PC-3 (cell line): Measurements from ENCODE around the gene ZSCAN25. TPM values are rescaled to one million over a fixed set of nuclear protein-coding genes. Genes with fewer than 3 reads are reported as not detected.

ENCODE experiments used
- ATAC-seq: fragments of 200-7000 bp; cut with Tn5 transposase; 2 replicates; pipeline ENCODE4 v1.9.1; 2020; ENCODE audit warnings: mild to moderate bottlenecking, moderate library complexity
- BruUV-seq: library from RNA; stranded (reverse); fragments of 400-500 nt; replicated peaks from 2 replicates; lab custom pipeline; 2021; lab: Mats Ljungman, UMichigan
- CTCF ChIA-PET: fragments of 300-600 bp; sonication (Branson Sonifier 250); formaldehyde crosslinking; loops from one replicate; lab custom pipeline; 2022; ENCODE audit warnings: antibody characterized with exemption; lab: Charles Lee
- POLR2A ChIA-PET: fragments of 300-600 bp; sonication (Branson Sonifier 250); formaldehyde crosslinking; loops from one replicate; lab custom pipeline; 2022; ENCODE audit warnings: antibody characterized with exemption; ENCODE audit not compliant: unreplicated experiment; lab: Charles Lee
- DNase-seq: peaks from one replicate; pipeline ENCODE4 v3.0.0-alpha.2; 2015
- H2AFZ ChIP-seq: fragments of 300-600 bp; sonication (generic); 2 replicates; pipeline ENCODE4 v1.6.0; 2016; ENCODE audit warnings: antibody characterized with exemption, low read length
- H3F3A ChIP-seq: fragments of 300-600 bp; sonication (generic); one replicate; pipeline ENCODE4 v1.6.0; 2017; ENCODE audit warnings: antibody characterized with exemption, low read length, control low read depth, mild to moderate bottlenecking; ENCODE audit not compliant: unreplicated experiment
- H3K27ac ChIP-seq: fragments of 300-600 bp; sonication (generic); 2 replicates; pipeline ENCODE4 v1.5.1; 2016; ENCODE audit warnings: mild to moderate bottlenecking, low read length
- H3K27me3 ChIP-seq: fragments of 300-600 bp; sonication (generic); 2 replicates; pipeline ENCODE4 v1.6.1; 2016; ENCODE audit warnings: low read length, mixed read lengths
- H3K36me3 ChIP-seq: fragments of 300-600 bp; sonication (generic); 2 replicates; pipeline ENCODE4 v1.6.1; 2016; ENCODE audit warnings: low read depth, mixed run types, low read length, mixed read lengths
- H3K4me1 ChIP-seq: fragments of 300-600 bp; sonication (generic); 2 replicates; pipeline ENCODE4 v1.5.1; 2016; ENCODE audit warnings: low read length; ENCODE audit not compliant: insufficient read depth
- H3K4me2 ChIP-seq: fragments of 300-600 bp; sonication (generic); 2 replicates; pipeline ENCODE4 v1.6.0; 2016; ENCODE audit warnings: low read length
- H3K4me3 ChIP-seq: fragments of 300-600 bp; sonication (generic); 2 replicates; pipeline ENCODE4 v1.5.1; 2016; ENCODE audit warnings: mild to moderate bottlenecking, low read length, mixed read lengths
- H3K79me2 ChIP-seq: fragments of 300-600 bp; sonication (generic); 2 replicates; pipeline ENCODE4 v1.6.1; 2017; ENCODE audit warnings: low read length, mixed read lengths
- H3K9ac ChIP-seq: fragments of 300-600 bp; sonication (generic); 2 replicates; pipeline ENCODE4 v1.6.0; 2016; ENCODE audit warnings: mild to moderate bottlenecking, low read length
- H3K9me2 ChIP-seq: fragments of 300-600 bp; sonication (generic); replicated peaks from 2 replicates; pipeline ENCODE4 v1.6.1; 2016; ENCODE audit warnings: mixed run types, low read length, mixed read lengths
- H3K9me3 ChIP-seq: fragments of 300-600 bp; sonication (generic); 2 replicates; pipeline ENCODE4 v1.6.1; 2016; ENCODE audit warnings: low read length, mixed read lengths
- H4K20me1 ChIP-seq: fragments of 300-600 bp; sonication (generic); 2 replicates; pipeline ENCODE4 v1.6.1; 2016; ENCODE audit warnings: low read length, mixed read lengths
- CTCF ChIP-seq: fragments of 300-600 bp; sonication (generic); conservative IDR thresholded peaks from 2 replicates; pipeline ENCODE4 v1.5.1; 2017; ENCODE audit warnings: antibody characterized with exemption, low read depth, mild to moderate bottlenecking, low read length
- EZH2 ChIP-seq: fragments of 300-600 bp; sonication (generic); IDR thresholded peaks from one replicate; pipeline ENCODE4 v1.6.1; 2017; ENCODE audit warnings: antibody characterized with exemption, mild to moderate bottlenecking, low read length; ENCODE audit not compliant: unreplicated experiment
- EZH2phosphoT487 ChIP-seq: fragments of 300-600 bp; sonication (generic); IDR thresholded peaks from 2 replicates; pipeline ENCODE4 v1.6.1; 2018; ENCODE audit warnings: mild to moderate bottlenecking, antibody characterized with exemption, low read length, borderline replicate concordance
- intact Hi-C: fragments of 100-400 bp; cut with micrococcal nuclease; formaldehyde crosslinking; loops from 2 replicates; pipeline ENCODE4 v1.9.0; 2023
- total RNA-seq: library from RNA; depleted of rRNA; stranded (reverse); fragments of >200 nt; gene quantifications from 2 replicates; pipeline ENCODE4 v1.2.3, GENCODE V29; 2014

Gene ZSCAN25
- total RNA-seq, 1 experiment from 2014 or later: 13.9 TPM

- Histone ChIP-seq H3K27ac (no peak overlapping the region), H2AFZ (no peak overlapping the region), H3K36me3 (no peaks in the 10 kb centered on the region), H3K79me2 (no peaks in the 10 kb centered on the region), H3K4me3 (no peak overlapping the region), H3K9me2 (no peaks in the 10 kb centered on the region), H3K27me3 (no peaks in the 10 kb centered on the region), H3F3A (no peaks in the 10 kb centered on the region), H3K9me3 (no peaks in the 10 kb centered on the region), H4K20me1 (no peaks in the 10 kb centered on the region), H3K9ac (no peak overlapping the region), H3K4me2 (no peak overlapping the region), H3K4me1 (peaks cover 6% of the 10 kb centered on the region)
- ATAC-seq (no peak), DNase-seq (no peak)
- POLR2A ChIA-PET: no interaction called here
- TF ChIP-seq CTCF (no peak), EZH2phosphoT487 (no peak), EZH2 (no peak)
- intact Hi-C loops: no loop called here
- BruUV-seq: no TSS peak
- CTCF ChIA-PET: no interaction called here
Observed at GRCh38 chr7:99639267-99639666, 22.5 kb downstream of the ZSCAN25 start.

GRCh38 chr7:99642027-99642426 lies 25.3 kb downstream of the ZSCAN25 start:
- CTCF ChIA-PET: no interaction called here
- H3K4me1 ChIP-seq: peaks cover 5% of the 10 kb centered on the region
- TF ChIP-seq EZH2 (no peak), CTCF (no peak), EZH2phosphoT487 (no peak)
- H3K36me3 ChIP-seq: no peaks in the 10 kb centered on the region
- no peaks in the 10 kb centered on the region for H3K9me2 ChIP-seq
- no peak overlapping the region for H3K9ac ChIP-seq
- POLR2A ChIA-PET: no interaction called here
- H3F3A ChIP-seq: no peaks in the 10 kb centered on the region
- H3K4me2 ChIP-seq: no peak overlapping the region
- no peak overlapping the region for H3K4me3 ChIP-seq
- ATAC-seq (peak; percentile 40; the same call in 1 of the 2 replicates), DNase-seq (no peak)
- intact Hi-C loops: no loop called here
- BruUV-seq: no TSS peak
- H3K27me3 ChIP-seq: no peaks in the 10 kb centered on the region
- H3K79me2 ChIP-seq: no peaks in the 10 kb centered on the region
- no peaks in the 10 kb centered on the region for H4K20me1 ChIP-seq
- no peaks in the 10 kb centered on the region for H3K9me3 ChIP-seq
- H2AFZ ChIP-seq: no peak overlapping the region
- no peak overlapping the region for H3K27ac ChIP-seq

GRCh38 chr7:99643464-99643863 lies 26.7 kb downstream of the ZSCAN25 start:
- no peaks in the 10 kb centered on the region for H3K9me3 ChIP-seq
- no TSS peak for BruUV-seq
- H3K27ac ChIP-seq: no peak overlapping the region
- H3K9ac ChIP-seq: no peak overlapping the region
- H3K9me2 ChIP-seq: no peaks in the 10 kb centered on the region
- H3K36me3 ChIP-seq: no peaks in the 10 kb centered on the region
- H3F3A ChIP-seq: no peaks in the 10 kb centered on the region
- TF ChIP-seq EZH2: no peak
- no peak overlapping the region for H2AFZ ChIP-seq
- no peaks in the 10 kb centered on the region for H3K27me3 ChIP-seq
- no peak for ATAC-seq
- H4K20me1 ChIP-seq: no peaks in the 10 kb centered on the region
- no peak for DNase-seq
- intact Hi-C loops: no loop called here
- ChIA-PET CTCF (no interaction called here), POLR2A (no interaction called here)
- H3K4me1 ChIP-seq: no peaks in the 10 kb centered on the region; the same call in 1 of the 2 replicates
- H3K79me2 ChIP-seq: no peaks in the 10 kb centered on the region
- H3K4me2 ChIP-seq: no peak overlapping the region
- H3K4me3 ChIP-seq: no peak overlapping the region
